HepG2 (cell line): ENCODE results near the gene NPB. TPM values are rescaled to one million over a fixed set of nuclear protein-coding genes. Genes with fewer than 3 reads are reported as not detected.

Experiments
- AGO2 ChIP-seq: fragments of 200-400 bp; formaldehyde crosslinking; optimal IDR thresholded peaks from 2 replicates; pipeline ENCODE3; 2017; ENCODE audit warnings: mild to moderate bottlenecking, low read depth, low read length, moderate library complexity
- ARID4A ChIP-seq: sonication (generic); formaldehyde crosslinking; IDR thresholded peaks from 2 replicates; pipeline ENCODE4 v1.5.0; 2020; ENCODE audit warnings: mild to moderate bottlenecking, missing genetic modification reagents, borderline replicate concordance
- ARNT ChIP-seq: fragments of 450-650 bp; IDR thresholded peaks from 2 replicates; pipeline ENCODE4 v1.6.1; 2017
- FOXM1 ChIP-seq: sonication (generic); formaldehyde crosslinking; IDR thresholded peaks from 2 replicates; pipeline ENCODE4 v1.5.0; 2020; ENCODE audit warnings: missing genetic modification reagents
- GMEB2 ChIP-seq: IDR thresholded peaks from 2 replicates; pipeline ENCODE4 v1.6.1; 2016; ENCODE audit warnings: missing biosample characterization, missing genetic modification reagents, low read depth
- GZF1 ChIP-seq: sonication (generic); formaldehyde crosslinking; IDR thresholded peaks from 2 replicates; pipeline ENCODE4 v1.5.1; 2020; ENCODE audit warnings: mild to moderate bottlenecking, missing genetic modification reagents
- HNRNPL ChIP-seq: fragments of 200-400 bp; formaldehyde crosslinking; IDR thresholded peaks from 2 replicates; pipeline ENCODE4 v1.6.1; 2017; ENCODE audit warnings: mild to moderate bottlenecking, low read depth, low read length
- NONO ChIP-seq, 2 experiments: fragments of 450-650 bp in 1 of 2; sonication (generic) in 1 of 2; formaldehyde crosslinking in 1 of 2; IDR thresholded peaks in 1 of 2; conservative IDR thresholded peaks in 1 of 2; 2 replicates each; pipeline versions ENCODE4 v1.6.1 to v1.8.0; 2017 to 2022; ENCODE audit warnings: mild to moderate bottlenecking in 1 of 2, missing genetic modification reagents in 1 of 2, moderate library complexity in 1 of 2
- ONECUT2 ChIP-seq: sonication (generic); formaldehyde crosslinking; IDR thresholded peaks from 2 replicates; pipeline ENCODE4 v1.4.0; 2020; ENCODE audit warnings: missing genetic modification reagents
- PTBP1 ChIP-seq: fragments of 200-400 bp; formaldehyde crosslinking; IDR thresholded peaks from 2 replicates; pipeline ENCODE4 v1.6.1; 2018; ENCODE audit warnings: low read length, low read depth; ENCODE audit not compliant: poor library complexity, severe bottlenecking
- SMARCE1 ChIP-seq: fragments of 450-650 bp; IDR thresholded peaks from 2 replicates; pipeline ENCODE4 v1.6.1; 2017; ENCODE audit warnings: borderline replicate concordance
- SOX13 ChIP-seq, 3 experiments: fragments of 450-650 bp in 1 of 3; sonication (generic) in 1 of 3; formaldehyde crosslinking in 1 of 3; IDR thresholded peaks in 2 of 3; conservative IDR thresholded peaks in 1 of 3; 2 replicates each; pipeline versions ENCODE4 v1.5.0 to v1.6.1; 2016 to 2020; ENCODE audit warnings: antibody characterized with exemption in 1 of 3, mild to moderate bottlenecking in 1 of 3, missing compliant biosample characterization in 1 of 3, missing genetic modification reagents in 1 of 3, moderate library complexity in 1 of 3
- SOX6 ChIP-seq, 2 experiments: fragments of 450-650 bp in 1 of 2; sonication (generic) in 1 of 2; formaldehyde crosslinking in 1 of 2; IDR thresholded peaks; 2 replicates each; pipeline versions ENCODE4 v1.4.0 to v1.6.1; 2017 to 2020; ENCODE audit warnings: antibody characterized with exemption in 1 of 2, mild to moderate bottlenecking in 1 of 2, missing genetic modification reagents in 1 of 2
- TEF ChIP-seq: sonication (generic); formaldehyde crosslinking; IDR thresholded peaks from 2 replicates; pipeline ENCODE4 v1.5.0; 2020; ENCODE audit warnings: missing genetic modification reagents
- ZNF20 ChIP-seq: sonication (generic); formaldehyde crosslinking; IDR thresholded peaks from 2 replicates; pipeline ENCODE4 v1.4.0; 2020; ENCODE audit warnings: mild to moderate bottlenecking, moderate library complexity, missing genetic modification reagents
- ZNF614 ChIP-seq: IDR thresholded peaks from 2 replicates; pipeline ENCODE4 v1.6.1; 2018; ENCODE audit warnings: missing biosample characterization, missing genetic modification reagents, inconsistent platforms, borderline replicate concordance
- ZNF710 ChIP-seq: sonication (generic); formaldehyde crosslinking; IDR thresholded peaks from 2 replicates; pipeline ENCODE4 v1.5.0; 2020; ENCODE audit warnings: mild to moderate bottlenecking, missing genetic modification reagents, borderline replicate concordance
- ZNF761 ChIP-seq: sonication (generic); formaldehyde crosslinking; conservative IDR thresholded peaks from 2 replicates; pipeline ENCODE4 v1.4.0; 2020; ENCODE audit warnings: mild to moderate bottlenecking, missing genetic modification reagents
- polyA plus RNA-seq, 8 experiments: library from polyadenylated mRNA; depleted of rRNA in 3 of 8; stranded (reverse) in 7 of 8; unstranded in 1 of 8; fragments of >200 nt; fragmentation: Illumina TruSeq in 4 of 8; extraction: Trizol in 4 of 8; gene quantifications; 2 replicates each; pipeline versions ENCODE4 v1.2.1 to v1.2.3, GENCODE V29; 2011 to 2016; ENCODE audit warnings: low read depth in 4 of 8, missing spikeins in 1 of 8, mixed read lengths in 1 of 8; ENCODE audit not compliant: insufficient read depth in 1 of 8
- total RNA-seq, 5 experiments: library from RNA; depleted of rRNA; stranded (reverse); fragments of >200 nt; fragmentation: Illumina TruSeq; extraction: Trizol; gene quantifications; 2 replicates each; pipeline ENCODE4 v1.2.3, GENCODE V29; 2016; ENCODE audit warnings: low read depth in 1 of 5

Gene NPB
- total and polyA plus RNA-seq, 2 of the 13 experiments (the other 11 are each of a cell fraction or from before 2014, with no cell fraction given), result 0.11 to 0.93 TPM

GRCh38 chr17:81902653-81903414, 796 bp downstream of the NPB start (continued):
- peak; percentile 74; the same call in 1 of the 2 replicates for TF ChIP-seq HNRNPL
- no peak for TF ChIP-seq ARNT
- TF ChIP-seq SOX6 (IDR thresholded peaks at IDR 0.05), result no peak
- no peak for TF ChIP-seq SOX6 (CRISPR knock-in tag; IDR thresholded peaks at IDR 0.05)
- peak; percentile 9; the same call in 1 of the 2 replicates for TF ChIP-seq ONECUT2 (CRISPR knock-in tag)
- TF ChIP-seq ZNF20 (CRISPR knock-in tag), result no peak
- TF ChIP-seq GMEB2 (CRISPR knock-in tag), result no peak
- peak; percentile 19 for TF ChIP-seq SOX13 (IDR thresholded peaks at IDR 0.05)
- no peak; a peak in 1 of 4 replicates for TF ChIP-seq SOX13 (CRISPR knock-in tag; conservative IDR thresholded peaks at IDR 0.05 in 1 of 2, IDR thresholded peaks at IDR 0.05 in 1 of 2)
- peak; percentile 51 for TF ChIP-seq PTBP1
- peak; percentile 95 for TF ChIP-seq AGO2
- TF ChIP-seq ZNF761 (CRISPR knock-in tag), result no peak
- TF ChIP-seq FOXM1 (CRISPR knock-in tag), result no peak
- TF ChIP-seq GZF1 (CRISPR knock-in tag), result 0 out of 2 replicates have a peak, but pooled peaks have one; percentile 22
- 0 out of 2 replicates have a peak, but pooled peaks have one; percentile 1 for TF ChIP-seq ARID4A (CRISPR knock-in tag)
- no peak; the same call in 1 of the 2 replicates for TF ChIP-seq TEF (CRISPR knock-in tag)
- TF ChIP-seq ZNF710 (CRISPR knock-in tag), result 0 out of 2 replicates have a peak, but pooled peaks have one; percentile 9
- no peak for TF ChIP-seq NONO (IDR thresholded peaks at IDR 0.05)
- TF ChIP-seq NONO (CRISPR knock-in tag; conservative IDR thresholded peaks at IDR 0.05), result no peak
- TF ChIP-seq ZNF614 (CRISPR knock-in tag), result no peak
- TF ChIP-seq SMARCE1, result no peak
